Measurements from ENCODE around the gene TXN2. TPM values are rescaled to one million over a fixed set of nuclear protein-coding genes. Genes with fewer than 3 reads are reported as not detected.

TXN2 gene
- total RNA-seq, 1 experiment from 2014 or later, result 58.6 TPM

- Histone ChIP-seq H3K18ac (ENCODE audit: insufficient read length, low read depth, low read length) (no peak overlapping the region), H2BK12ac (ENCODE audit: insufficient read length, low read depth, low read length) (no peak overlapping the region), H3K56ac (ENCODE audit: insufficient read length, low read depth, low read length) (no peak overlapping the region), H3K79me2 (ENCODE audit: insufficient read depth, low read length) (no peaks in the 10 kb centered on the region), H4K8ac (replicated peaks; ENCODE audit: insufficient read length, low read depth, low read length) (no peak overlapping the region), H4K5ac (ENCODE audit: insufficient read length, low read depth, low read length) (no peak overlapping the region), H3K23ac (ENCODE audit: insufficient read length, low read depth, low read length) (no peak overlapping the region), H3K9me3 (ENCODE audit: control insufficient read depth, low read depth, low read length) (no peaks in the 10 kb centered on the region), H2BK20ac (ENCODE audit: low read depth, low read length, poor library complexity, severe bottlenecking) (no peak overlapping the region), H3K4me2 (ENCODE audit: insufficient read depth, insufficient read length, low read length) (no peak overlapping the region), H3K4me1 (ENCODE audit: insufficient read depth, low read length) (no peaks in the 10 kb centered on the region), H4K20me1 (ENCODE audit: control insufficient read depth, insufficient read depth, insufficient read length) (no peaks in the 10 kb centered on the region), H2AFZ (ENCODE audit: low read length) (no peak overlapping the region), H2AK5ac (ENCODE audit: insufficient read length, low read length) (no peak overlapping the region), H3K9ac (ENCODE audit: extremely low read depth, insufficient read length, low read length) (no peak overlapping the region), H3K79me1 (ENCODE audit: insufficient read depth, low read depth, low read length, poor library complexity, severe bottlenecking) (no peaks in the 10 kb centered on the region), H2BK120ac (ENCODE audit: low read depth, low read length, poor library complexity, severe bottlenecking) (no peak overlapping the region), H3K27ac (ENCODE audit: insufficient read length, low read depth, low read length) (no peak overlapping the region), H3K27me3 (ENCODE audit: insufficient read depth, low read length) (no peaks in the 10 kb centered on the region), H3K4ac (ENCODE audit: low read depth, low read length) (no peak overlapping the region), H2BK5ac (ENCODE audit: insufficient read length, low read length) (no peak overlapping the region), H3T11ph (ENCODE audit: low read length) (no peak overlapping the region), H2BK15ac (ENCODE audit: low read depth, low read length) (no peak overlapping the region), H4K91ac (ENCODE audit: insufficient read length, low read depth, low read length) (no peak overlapping the region), H3K23me2 (ENCODE audit: insufficient read length, low read depth, low read length, poor library complexity, severe bottlenecking) (no peaks in the 10 kb centered on the region), H3K14ac (ENCODE audit: insufficient read depth, low read length) (no peak overlapping the region)
- no peak overlapping the region for H3K4me3 Mint-ChIP-seq
- no peaks in the 10 kb centered on the region for H3K27me3 Mint-ChIP-seq (ENCODE audit: low read depth)
- no peaks in the 10 kb centered on the region; a peak in 1 of 5 replicates for H3K9me3 Mint-ChIP-seq
- H3K27ac Mint-ChIP-seq, result peak overlapping the region; percentile 23 to 80 (median 32); a peak in 1 of 7 replicates
- peaks cover 9 to 20% of the 10 kb centered on the region in 2 experiments for H3K4me1 Mint-ChIP-seq
- DNase-seq, result no peak
- TF ChIP-seq, protein P1, sequence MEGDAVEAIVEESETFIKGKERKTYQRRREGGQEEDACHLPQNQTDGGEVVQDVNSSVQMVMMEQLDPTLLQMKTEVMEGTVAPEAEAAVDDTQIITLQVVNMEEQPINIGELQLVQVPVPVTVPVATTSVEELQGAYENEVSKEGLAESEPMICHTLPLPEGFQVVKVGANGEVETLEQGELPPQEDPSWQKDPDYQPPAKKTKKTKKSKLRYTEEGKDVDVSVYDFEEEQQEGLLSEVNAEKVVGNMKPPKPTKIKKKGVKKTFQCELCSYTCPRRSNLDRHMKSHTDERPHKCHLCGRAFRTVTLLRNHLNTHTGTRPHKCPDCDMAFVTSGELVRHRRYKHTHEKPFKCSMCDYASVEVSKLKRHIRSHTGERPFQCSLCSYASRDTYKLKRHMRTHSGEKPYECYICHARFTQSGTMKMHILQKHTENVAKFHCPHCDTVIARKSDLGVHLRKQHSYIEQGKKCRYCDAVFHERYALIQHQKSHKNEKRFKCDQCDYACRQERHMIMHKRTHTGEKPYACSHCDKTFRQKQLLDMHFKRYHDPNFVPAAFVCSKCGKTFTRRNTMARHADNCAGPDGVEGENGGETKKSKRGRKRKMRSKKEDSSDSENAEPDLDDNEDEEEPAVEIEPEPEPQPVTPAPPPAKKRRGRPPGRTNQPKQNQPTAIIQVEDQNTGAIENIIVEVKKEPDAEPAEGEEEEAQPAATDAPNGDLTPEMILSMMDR (conservative IDR thresholded peaks at IDR 0.05), result no peak
- H3K36me3 Mint-ChIP-seq (ENCODE audit: insufficient read depth in 1 of 3, low read depth in 3 of 3), result no peaks in the 10 kb centered on the region
- WGBS (ENCODE audit: extremely low coverage, insufficient read length, low lambda C conversion rate), result no CpG with 5 or more reads among the region's 21 CpGs
Observed at GRCh38 chr22:36419912-36420882, 61.2 kb downstream of the TXN2 start.
